GM12864 (cell line): ENCODE measurements around the gene PITPNM3.

ENCODE experiments used
- DNase-seq: peaks from one replicate; pipeline ENCODE4 v3.0.0-alpha.2; 2011; ENCODE audit warnings: low read depth
- H3K4me3 ChIP-seq: 2 replicates; pipeline ENCODE4 v1.5.1; 2011; ENCODE audit warnings: mild to moderate bottlenecking, low read depth, low read length, control low read depth
- TF ChIP-seq, protein P1 (sequence below): IDR thresholded peaks from 2 replicates; pipeline ENCODE4 v1.5.1; 2011; ENCODE audit warnings: low read depth, mild to moderate bottlenecking, moderate library complexity, low read length, control low read depth, inconsistent platforms; ENCODE audit errors: missing control alignments

PITPNM3 gene

DNA sequence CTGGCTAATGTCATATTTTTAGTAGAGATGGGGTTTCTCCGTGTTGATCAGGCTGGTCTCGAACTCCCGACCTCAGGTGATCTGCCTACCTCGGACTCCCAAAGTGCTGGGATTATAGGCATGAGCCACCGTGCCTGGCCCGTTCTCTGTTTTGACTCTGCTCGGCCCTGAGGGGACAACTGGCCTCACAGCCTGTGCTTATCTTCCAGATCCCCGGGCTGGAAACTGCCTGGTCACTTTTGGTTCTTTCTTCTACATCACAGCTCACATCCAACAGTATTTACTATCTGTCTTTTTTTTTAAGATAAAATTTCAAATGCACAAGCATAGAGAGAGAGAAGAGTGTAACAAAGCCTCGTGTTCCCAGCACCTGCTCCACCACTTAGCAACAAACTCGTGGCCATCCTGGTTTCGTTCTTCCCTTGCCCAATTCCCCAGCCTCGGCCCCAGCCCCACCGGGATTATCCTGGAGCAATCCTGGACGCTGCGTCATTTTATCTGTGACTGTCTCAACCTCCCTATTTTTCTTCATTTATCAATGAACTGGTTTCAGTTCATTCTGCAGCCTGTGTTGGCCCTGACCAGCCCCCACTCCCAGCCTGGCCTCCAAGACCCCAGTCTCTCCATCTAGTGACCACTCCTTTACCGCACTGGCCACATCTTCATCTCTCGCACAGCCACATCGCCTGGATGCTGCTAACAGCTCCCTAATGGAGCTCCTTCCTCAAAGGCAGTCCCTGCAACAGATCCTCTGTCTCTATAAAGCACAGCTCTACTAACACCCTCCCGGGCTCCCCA, 91.0 kb downstream of the PITPNM3 start:
- H3K4me3 ChIP-seq, result no peak overlapping the region
- TF ChIP-seq, protein P1, sequence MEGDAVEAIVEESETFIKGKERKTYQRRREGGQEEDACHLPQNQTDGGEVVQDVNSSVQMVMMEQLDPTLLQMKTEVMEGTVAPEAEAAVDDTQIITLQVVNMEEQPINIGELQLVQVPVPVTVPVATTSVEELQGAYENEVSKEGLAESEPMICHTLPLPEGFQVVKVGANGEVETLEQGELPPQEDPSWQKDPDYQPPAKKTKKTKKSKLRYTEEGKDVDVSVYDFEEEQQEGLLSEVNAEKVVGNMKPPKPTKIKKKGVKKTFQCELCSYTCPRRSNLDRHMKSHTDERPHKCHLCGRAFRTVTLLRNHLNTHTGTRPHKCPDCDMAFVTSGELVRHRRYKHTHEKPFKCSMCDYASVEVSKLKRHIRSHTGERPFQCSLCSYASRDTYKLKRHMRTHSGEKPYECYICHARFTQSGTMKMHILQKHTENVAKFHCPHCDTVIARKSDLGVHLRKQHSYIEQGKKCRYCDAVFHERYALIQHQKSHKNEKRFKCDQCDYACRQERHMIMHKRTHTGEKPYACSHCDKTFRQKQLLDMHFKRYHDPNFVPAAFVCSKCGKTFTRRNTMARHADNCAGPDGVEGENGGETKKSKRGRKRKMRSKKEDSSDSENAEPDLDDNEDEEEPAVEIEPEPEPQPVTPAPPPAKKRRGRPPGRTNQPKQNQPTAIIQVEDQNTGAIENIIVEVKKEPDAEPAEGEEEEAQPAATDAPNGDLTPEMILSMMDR, result no peak
- no peak for DNase-seq

DNA sequence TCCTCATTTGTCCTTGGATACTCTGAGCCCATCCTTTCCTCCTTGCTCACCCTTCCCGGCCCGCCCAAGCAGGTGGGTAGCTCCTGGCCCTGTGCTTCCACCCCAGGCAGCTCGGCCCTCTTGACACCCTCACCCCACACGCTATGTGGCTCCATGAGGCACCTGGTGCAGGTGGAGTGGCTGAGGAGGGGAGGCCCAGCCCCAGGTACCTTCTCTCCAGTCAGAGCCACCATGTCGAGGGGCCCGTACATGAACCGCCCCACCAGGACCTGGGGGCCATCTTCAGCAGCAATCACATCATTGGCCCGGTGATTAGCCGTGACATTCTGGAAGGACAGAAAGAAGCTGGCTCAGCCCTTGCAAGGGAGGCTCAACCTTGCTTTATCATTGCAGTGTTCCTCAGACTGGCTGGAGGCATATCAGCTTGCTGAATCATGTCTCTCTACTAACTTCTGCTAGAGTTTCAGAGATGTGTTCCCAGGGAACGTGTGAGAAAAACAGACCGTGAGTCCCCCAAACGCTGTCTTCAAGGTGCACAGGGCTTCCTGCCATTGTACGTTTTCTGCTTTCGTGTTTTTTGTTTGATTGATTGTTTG, 91.8 kb downstream of the PITPNM3 start:
- H3K4me3 ChIP-seq, result no peak overlapping the region
- no peak for DNase-seq
- TF ChIP-seq, protein P1, result no peak

DNA sequence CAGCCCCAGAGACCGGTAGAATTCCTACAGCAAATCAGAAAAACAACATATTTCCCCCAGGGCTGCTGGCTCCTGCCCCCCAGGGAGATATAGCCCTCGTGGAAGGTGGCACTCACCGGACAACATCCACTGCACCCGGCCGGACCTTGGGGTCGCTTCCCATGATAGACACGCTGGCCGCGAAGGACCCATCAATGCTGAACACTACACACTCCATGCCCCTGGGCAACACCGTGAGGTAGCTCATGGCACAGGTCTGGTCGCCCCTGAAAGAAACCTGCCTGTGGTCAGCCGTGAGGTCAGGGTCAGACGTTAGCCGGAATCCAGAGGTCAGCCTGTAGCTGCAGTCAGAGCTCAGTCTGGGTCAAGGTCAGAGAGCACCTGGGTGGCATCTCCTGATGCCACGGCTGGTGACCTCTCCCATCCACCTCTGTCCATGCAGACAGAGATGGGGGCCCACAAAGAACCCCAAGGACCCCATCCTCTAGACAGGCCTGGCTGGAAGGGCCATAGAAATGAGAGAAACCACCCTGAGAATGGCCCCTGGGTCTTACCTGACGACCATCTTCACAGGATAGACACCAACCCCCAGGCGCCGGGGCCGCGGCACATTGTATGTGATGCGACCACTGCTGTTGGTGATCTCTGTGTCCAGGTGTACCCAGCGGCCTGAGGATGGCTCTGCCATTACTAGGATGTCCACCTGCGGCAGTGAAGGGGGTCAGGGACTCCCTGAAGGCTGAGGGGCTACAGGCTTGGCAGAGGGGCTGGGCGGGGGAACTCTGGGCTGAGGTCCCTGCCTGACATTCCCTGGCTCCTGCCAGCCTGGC, 92.5 kb downstream of the PITPNM3 start:
- H3K4me3 ChIP-seq, result no peak overlapping the region
- no peak for DNase-seq
- TF ChIP-seq, protein P1, result no peak

DNA sequence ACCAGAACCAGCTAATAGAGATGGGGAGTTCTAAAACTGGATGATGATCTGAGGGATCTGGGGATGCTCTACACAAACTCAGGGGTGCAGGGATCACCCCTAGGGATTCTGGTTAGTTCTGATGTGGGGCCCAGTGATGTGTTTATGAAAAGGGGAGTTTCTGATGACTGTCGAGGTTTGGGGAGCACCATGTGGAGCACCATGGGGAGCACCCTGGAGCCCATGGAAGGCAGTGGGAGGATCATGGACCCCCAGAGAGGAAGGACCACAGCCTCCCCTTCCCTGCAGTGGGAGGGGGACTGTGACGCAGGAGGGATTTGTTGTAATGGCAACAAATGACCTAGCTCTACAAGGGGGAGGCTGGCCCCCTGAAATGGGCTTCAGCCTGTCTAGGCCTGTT, 93.7 kb downstream of the PITPNM3 start:
- TF ChIP-seq, protein P1, result no peak
- H3K4me3 ChIP-seq, result no peak overlapping the region
- DNase-seq, result no peak

DNA sequence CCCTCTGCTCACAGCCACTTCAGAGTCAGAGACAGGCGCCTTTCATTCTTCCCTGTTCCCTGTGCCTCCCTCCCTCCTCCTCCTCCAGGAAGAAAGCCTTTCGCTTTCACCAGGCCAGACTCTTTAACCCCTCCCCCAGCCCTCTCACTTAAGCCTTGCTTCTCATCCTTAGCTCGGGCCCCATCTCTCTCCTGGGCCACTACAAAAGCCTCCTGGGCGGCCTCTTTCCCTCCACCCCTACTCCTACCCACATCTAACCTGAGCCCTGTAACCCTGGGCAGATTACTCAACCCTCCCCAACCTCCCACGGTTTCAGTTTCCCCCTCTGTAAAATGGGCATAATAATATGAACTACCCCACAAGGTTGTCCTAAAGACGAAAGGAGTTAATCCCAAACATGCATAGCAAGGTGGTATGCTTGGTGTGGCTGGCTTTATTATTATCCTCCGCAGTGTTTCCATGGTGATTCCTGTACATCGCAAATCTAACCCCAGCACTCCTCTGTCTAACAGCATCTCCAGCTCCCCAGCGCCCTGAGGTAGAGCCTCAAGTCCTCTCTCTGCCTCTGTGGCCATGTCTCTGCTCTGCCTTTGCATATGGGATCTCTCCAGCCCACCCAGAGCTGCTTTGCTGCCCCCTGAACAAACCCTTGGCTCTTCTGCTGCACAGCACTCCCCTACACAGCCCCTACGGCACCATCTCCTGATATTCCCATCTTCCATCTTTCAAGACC, 94.4 kb downstream of the PITPNM3 start:
- no peak for DNase-seq
- no peak overlapping the region for H3K4me3 ChIP-seq
- TF ChIP-seq, protein P1, result no peak

DNA sequence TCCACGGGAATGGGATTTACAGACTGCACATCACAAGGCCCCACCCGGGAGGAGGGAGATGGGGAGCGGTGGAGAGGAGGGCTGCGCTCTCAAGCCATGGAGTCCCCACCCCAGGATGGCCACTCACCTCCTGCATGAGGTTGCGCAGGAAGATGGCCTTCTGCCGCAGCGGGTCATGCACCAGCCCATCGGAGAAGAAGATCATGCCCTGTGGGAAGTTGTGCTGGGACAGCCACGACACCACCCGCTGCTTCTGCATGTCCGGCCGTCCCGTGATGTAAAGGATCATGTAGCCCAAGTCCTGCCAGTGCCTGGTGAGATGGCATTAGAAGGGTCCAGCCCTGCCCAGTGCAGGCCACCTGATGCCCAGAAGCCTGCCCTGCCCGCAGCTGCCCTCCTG, 95.1 kb downstream of the PITPNM3 start:
- no peak overlapping the region for H3K4me3 ChIP-seq
- TF ChIP-seq, protein P1, result no peak
- no peak for DNase-seq
